Measurements from ENCODE around the gene TNNI2. TPM values are rescaled to one million over a fixed set of nuclear protein-coding genes. Genes with fewer than 3 reads are reported as not detected.
A peak's percentile ranks its signal among the peaks of the same experiment; 100 is the strongest.

TNNI2 gene
- total RNA-seq, 1 donor from 2014 or later = 0.26 TPM

GRCh38 chr11:1834062-1834610, 4.6 kb upstream of the TNNI2 start:
- peak; percentile 92 for DNase-seq (ENCODE audit: low read depth)
- no peak for TF ChIP-seq CTCF (IDR thresholded peaks at IDR 0.05; ENCODE audit: insufficient read depth, low read length, severe bottlenecking)

GRCh38 chr11:1834779-1835670, 3.8 kb upstream of the TNNI2 start, which contains the start of gene SYT8:
SYT8 (plus strand) TSS chr11:1834990; CDS start chr11:1835106, 116 bp downstream.
- Histone ChIP-seq H3K36me3 (ENCODE audit: control insufficient read depth, insufficient read depth, low read length) (no peaks in the 10 kb centered on the region), H3K27me3 (ENCODE audit: control insufficient read depth, insufficient read depth, low read length) (no peaks in the 10 kb centered on the region), H3K4me3 (ENCODE audit: low read depth, low read length) (peak within 1 kb of the TSS; percentile 32)
- FAIRE-seq (no peak), DNase-seq (ENCODE audit: low read depth) (no peak)
- TF ChIP-seq CTCF (IDR thresholded peaks at IDR 0.05; ENCODE audit: insufficient read depth, low read length, severe bottlenecking) = no peak

More at GRCh38 chr11:1834062-1834610, 4.6 kb upstream of the TNNI2 start:
- Histone ChIP-seq H3K36me3 (ENCODE audit: control insufficient read depth, insufficient read depth, low read length) (no peaks in the 10 kb centered on the region), H3K27me3 (ENCODE audit: control insufficient read depth, insufficient read depth, low read length) (no peaks in the 10 kb centered on the region), H3K4me3 (ENCODE audit: low read depth, low read length) (peak overlapping the region; percentile 32)
- peak; percentile 98 for FAIRE-seq

- Histone ChIP-seq H3K27me3 (ENCODE audit: control insufficient read depth, insufficient read depth, low read length) (no peaks in the 10 kb centered on the region), H3K4me3 (ENCODE audit: low read depth, low read length) (peak overlapping the region; percentile 32), H3K36me3 (ENCODE audit: control insufficient read depth, insufficient read depth, low read length) (no peaks in the 10 kb centered on the region)
- FAIRE-seq (no peak), DNase-seq (ENCODE audit: low read depth) (no peak)
- TF ChIP-seq CTCF (IDR thresholded peaks at IDR 0.05; ENCODE audit: insufficient read depth, low read length, severe bottlenecking) = no peak
These were observed 3.1 kb upstream of the TNNI2 start for GRCh38 chr11:1835671-1836010.

- no peak for FAIRE-seq
- peak overlapping the region; percentile 32 for H3K4me3 ChIP-seq (ENCODE audit: low read depth, low read length)
- TF ChIP-seq CTCF (IDR thresholded peaks at IDR 0.05; ENCODE audit: insufficient read depth, low read length, severe bottlenecking) = no peak
- no peak for DNase-seq (ENCODE audit: low read depth)
- H3K27me3 ChIP-seq (ENCODE audit: control insufficient read depth, insufficient read depth, low read length) = no peaks in the 10 kb centered on the region
- no peaks in the 10 kb centered on the region for H3K36me3 ChIP-seq (ENCODE audit: control insufficient read depth, insufficient read depth, low read length)
These were observed 2.5 kb upstream of the TNNI2 start for GRCh38 chr11:1836011-1836945.

- no peak for FAIRE-seq
- TF ChIP-seq CTCF (IDR thresholded peaks at IDR 0.05; ENCODE audit: insufficient read depth, low read length, severe bottlenecking) = peak; percentile 96
- Histone ChIP-seq H3K27me3 (ENCODE audit: control insufficient read depth, insufficient read depth, low read length) (no peaks in the 10 kb centered on the region), H3K4me3 (ENCODE audit: low read depth, low read length) (no peak overlapping the region), H3K36me3 (ENCODE audit: control insufficient read depth, insufficient read depth, low read length) (no peaks in the 10 kb centered on the region)
- peak; percentile 23 for DNase-seq (ENCODE audit: low read depth)
These were observed 1.4 kb upstream of the TNNI2 start for GRCh38 chr11:1837171-1838076.
